ELF-1 (cell line): ENCODE data around the gene SLX4IP.

Experiments
- DNase-seq: peaks from one replicate; pipeline ENCODE4 v3.0.0-alpha.2; 2016; ENCODE audit warnings: low read depth, low spot score

SLX4IP gene

DNA sequence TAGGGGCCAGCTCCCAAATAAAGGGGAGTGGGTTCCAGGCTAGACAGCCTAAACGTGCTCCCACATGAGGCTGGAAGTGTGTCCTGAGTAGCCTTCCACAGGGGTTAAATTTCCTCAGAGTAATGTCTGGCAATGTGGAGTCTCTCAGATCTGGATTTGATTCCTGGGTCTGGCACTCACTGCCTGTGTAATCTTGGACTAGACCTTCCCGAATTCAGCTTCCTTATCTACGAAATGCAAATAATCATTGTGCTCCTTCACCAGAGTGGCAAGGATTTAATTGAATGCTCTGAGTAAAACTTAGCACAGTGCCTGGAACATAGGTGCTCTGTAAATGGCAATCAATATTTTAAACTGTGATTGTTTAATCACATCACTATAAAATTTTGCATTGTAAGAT, 114.4 kb downstream of the SLX4IP start:
- DNase-seq, result no peak

GRCh38 chr20:10550204-10551118, 115.4 kb downstream of the SLX4IP start:
- DNase-seq, result no peak

GRCh38 chr20:10551732-10552724, 116.9 kb downstream of the SLX4IP start:
- peak; percentile 60 for DNase-seq

DNA sequence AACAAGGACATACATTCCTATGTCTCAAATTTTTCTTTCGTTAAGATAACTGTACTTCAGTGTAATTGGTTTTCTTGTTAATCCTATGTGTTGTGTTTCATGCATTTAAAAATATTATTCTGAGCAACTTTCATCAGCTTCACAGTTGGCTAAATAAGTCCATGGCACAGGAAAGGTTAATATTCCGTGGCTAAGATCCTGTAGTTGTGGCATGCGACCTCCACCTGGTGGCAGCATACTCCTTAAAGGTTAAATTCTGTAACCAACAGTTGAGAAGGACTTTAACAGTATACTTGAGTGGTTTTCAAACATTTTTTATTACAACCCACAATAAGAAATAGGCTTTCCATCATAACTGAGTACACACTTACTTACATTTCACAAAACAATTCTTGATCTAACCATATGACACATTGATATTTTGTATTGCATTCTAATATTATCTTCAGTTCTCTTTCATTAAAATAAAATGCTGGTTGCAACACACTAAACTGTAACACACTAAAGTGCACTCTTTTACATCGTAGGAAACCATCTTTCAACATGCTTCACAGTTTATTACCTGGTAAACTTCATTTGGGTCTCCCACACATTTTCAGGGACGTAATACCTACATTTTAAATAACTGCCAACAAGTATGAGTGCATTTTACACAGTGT, 118.3 kb downstream of the SLX4IP start:
- peak; percentile 36 for DNase-seq

GRCh38 chr20:10554285-10554684, 119.2 kb downstream of the SLX4IP start:
- DNase-seq, result no peak

- DNase-seq, result no peak
Observed at GRCh38 chr20:10555393-10555792, 120.3 kb downstream of the SLX4IP start.

GRCh38 chr20:10555865-10556308, 120.8 kb downstream of the SLX4IP start:
- no peak for DNase-seq

DNA sequence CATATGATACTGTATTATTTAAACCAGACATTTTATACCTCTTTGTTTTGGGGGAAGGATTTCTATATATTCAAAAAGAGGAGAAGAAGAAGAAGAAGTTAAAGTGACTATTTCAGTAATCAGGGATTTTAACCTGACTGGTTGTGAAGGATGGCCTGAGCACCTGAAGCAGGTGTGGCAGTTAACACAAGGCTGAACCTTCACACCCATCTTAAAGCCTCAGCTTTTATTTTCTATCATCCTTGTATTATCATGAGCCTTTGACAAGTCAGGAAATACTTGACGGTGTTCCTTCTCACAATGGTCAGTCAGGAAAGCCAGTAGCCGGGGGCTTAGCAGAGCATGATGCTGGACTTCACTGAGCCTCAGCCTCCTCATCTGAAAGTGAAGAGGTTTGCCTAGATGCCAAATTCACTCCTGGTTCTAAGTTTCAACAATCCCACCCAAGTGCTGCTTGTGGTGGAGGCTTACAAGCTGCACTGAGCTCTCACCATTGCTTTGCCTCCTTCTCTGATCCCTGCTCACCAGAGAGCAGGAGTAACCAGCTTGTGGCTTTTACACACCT, 121.5 kb downstream of the SLX4IP start:
- no peak for DNase-seq

DNA sequence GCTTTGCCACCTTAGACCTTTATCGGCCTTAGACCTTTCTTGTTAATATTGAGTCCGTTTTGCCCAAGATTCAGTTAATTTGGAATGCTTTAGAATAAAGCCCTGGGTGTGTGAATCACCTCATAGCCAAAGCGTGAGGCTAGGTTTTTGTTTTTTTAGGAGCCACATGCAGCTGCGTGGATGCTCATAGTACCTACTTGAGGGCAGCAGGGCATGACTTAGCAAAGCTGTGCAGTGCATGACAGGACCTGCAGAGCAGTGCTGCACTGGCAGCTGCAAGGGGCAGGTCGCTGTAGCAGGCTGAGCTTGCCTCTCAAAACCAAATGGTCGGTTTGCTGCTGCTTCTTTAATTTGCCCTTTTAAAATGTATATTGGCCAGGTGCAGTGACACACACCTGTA, 122.6 kb downstream of the SLX4IP start:
- DNase-seq, result no peak

- no peak for DNase-seq
Observed at GRCh38 chr20:10558635-10559187, 123.6 kb downstream of the SLX4IP start.

DNA sequence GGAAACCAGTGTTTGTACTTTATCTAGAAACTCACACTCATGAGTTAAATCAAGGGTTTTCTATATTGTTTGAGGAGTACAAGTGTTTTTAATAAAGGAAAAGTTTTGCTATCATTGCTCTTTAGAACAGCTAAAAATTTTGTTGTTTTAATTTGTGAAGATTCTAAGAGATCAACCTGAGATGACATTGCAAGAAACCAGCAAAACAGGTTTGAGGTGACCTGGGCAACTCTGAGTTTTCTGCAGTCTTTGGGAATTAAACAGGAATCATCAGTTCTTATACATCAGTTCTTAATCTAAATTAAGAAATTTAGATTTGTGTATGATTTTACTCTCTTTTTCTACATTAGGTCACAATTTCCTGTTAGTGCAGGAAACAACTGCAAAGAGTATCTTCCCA, 124.2 kb downstream of the SLX4IP start:
- no peak for DNase-seq

DNA sequence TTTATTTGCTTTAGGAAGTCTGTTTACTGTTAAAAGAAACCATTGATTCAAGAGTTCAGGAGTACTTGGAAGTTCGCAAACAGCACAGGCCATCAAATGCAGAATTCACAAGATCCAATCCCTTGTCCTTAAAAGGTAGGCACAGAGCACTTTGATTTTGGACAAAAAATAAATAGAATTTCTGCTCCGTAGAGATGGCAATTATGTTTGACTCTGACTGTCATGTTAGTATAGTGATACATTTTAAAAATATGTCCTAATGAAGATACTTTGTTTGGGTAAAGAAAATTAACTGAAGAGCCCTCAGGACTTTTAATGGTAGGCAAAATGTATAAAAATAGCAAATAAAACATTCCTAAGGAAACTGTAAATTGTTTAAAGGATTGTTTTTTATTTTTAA, 125.6 kb downstream of the SLX4IP start:
- no peak for DNase-seq

DNA sequence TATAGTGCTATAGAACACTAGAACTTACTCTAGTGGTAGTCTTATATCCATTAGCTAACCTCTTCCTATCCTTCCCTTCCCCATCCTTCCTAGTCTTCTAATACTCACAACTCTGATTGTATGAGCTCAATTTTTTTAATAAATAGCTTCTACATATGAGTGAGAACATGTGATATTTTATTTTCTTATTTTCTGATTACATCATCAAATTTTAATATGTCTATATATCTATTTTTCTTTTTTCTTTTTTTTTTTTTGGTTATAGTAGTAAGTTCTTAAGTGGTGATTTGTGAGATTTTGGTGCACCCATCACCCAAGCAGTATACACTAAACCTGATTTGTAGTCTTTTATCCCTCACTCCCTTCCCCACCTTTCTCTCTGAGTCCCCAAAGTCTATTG, 126.2 kb downstream of the SLX4IP start:
- DNase-seq, result no peak

DNA sequence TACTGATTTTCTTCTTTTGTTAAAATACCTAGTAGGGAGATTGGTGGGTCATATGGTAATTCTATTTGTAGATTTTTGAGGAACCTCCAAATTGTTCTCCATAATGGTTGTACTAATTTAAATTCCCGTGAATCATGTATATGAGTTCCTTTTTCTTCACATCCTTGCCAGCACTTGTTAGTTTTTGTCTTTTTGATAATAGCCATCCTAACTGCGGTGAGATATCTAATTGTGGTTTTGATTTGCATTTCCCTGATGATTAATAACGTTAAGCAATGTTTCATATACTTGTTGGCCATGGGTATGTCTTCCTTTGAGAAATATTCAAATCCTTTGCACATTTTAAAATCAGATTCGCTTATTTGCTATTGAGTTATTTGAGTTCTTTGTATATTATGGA, 127.8 kb downstream of the SLX4IP start:
- DNase-seq, result no peak

GRCh38 chr20:10563935-10564492, 128.9 kb downstream of the SLX4IP start:
- no peak for DNase-seq

DNA sequence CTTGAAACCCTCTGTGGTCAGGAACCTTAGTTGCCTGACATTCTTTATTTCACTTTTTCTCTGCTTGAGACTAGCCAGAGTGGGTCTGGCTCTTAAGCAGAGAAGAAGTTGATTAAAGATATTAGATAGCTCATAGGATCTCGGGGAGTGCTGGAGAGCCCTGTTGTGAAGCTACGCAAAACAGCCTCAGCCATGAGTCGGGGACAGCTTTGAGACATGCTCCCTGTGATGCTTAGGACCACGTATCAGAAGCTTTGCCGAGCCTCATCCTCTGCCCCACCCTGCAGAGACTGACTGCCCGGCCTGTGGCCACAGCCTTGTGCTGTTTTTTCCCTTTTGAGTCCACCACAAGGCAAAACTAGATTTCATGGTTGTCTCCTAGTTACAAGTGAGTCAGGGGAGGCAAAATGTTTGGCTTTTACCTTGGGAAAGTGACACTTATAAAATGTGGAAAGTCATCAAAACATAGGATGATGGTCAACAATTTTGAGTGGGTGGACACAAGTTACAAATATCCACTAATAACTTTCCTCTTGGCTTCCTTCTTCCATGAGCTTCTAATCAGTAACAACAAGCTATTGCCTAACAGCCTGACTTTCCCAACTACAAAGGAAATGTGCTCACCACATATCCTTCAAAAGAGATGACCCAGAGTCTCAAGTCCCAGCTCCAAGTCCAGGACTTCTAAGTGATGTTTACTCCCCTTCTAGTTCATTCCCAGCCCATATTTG, 130.3 kb downstream of the SLX4IP start:
- no peak for DNase-seq

GRCh38 chr20:10565922-10566897, 131.1 kb downstream of the SLX4IP start:
- no peak for DNase-seq

DNA sequence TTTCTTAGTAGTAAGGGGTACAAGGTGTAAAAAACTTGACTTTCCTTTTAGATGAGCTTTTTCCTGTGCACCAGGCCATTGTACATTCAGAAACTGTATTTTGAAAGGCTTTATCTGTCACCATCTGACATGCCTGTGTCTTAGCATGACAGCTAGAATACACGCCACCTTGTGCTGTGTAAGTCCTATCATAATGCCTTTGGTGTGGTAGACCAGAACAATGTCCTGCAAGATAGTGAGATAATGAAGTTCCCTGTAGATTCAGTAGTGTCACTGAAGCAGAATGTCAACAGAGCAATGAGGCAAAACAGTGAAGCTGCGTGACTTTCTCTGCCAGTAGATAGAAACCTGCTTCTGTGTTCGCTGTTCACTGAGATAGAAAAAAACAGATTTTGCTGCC, 132.9 kb downstream of the SLX4IP start:
- no peak for DNase-seq

DNA sequence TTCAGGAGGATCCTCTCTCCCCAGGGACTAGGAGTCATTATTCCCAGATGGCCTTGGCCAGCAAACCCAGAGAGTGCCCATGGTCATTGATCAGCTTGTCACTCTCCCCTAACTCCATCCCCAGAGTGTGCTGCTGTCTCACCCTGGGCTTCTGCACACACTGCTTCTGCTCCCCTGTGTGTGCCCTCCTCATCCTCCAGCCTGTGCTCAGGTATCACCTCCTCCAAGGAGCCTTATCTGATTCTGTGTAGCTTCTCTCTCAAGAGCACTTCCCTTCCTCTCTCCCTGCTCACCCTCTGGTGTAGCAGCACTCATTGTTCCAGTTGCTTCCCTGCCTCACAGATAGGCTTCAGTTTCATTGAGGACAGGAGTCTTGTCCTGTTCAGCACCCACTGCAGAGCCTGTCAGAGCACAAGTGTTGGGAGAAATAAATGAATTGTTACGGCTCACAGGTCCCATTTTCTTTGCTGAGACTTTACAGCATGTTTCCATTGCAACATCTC, 136.3 kb downstream of the SLX4IP start:
- DNase-seq, result no peak
